SKM-1 (cell line): ENCODE measurements around the gene MRPS18A.

Experiments
- DNase-seq: peaks from one replicate; lab custom pipeline; 2025; ENCODE audit not compliant: unreplicated experiment; lab: John Stamatoyannopoulos, UW

Gene MRPS18A

GRCh38 chr6:43699564-43700186, 12.1 kb upstream of the MRPS18A start:
- no peak for DNase-seq

GRCh38 chr6:43698584-43699349, 11.2 kb upstream of the MRPS18A start:
- no peak for DNase-seq

GRCh38 chr6:43697421-43697820, 9.8 kb upstream of the MRPS18A start:
- DNase-seq = no peak

DNA sequence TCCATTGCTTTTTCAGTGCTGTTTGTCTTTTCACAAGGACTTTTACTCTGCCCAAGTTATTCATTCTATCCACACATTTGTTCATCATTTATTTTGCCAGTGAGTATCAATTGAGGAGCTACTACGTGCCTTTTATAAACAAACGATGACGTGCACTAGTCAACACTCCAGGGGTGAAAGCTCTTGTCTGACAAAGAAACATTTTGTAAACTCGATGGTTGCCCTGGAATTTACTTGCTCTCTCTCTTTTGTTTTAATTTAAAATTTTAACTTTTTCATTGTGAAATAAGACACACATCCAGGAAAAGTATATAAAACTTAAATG, 8.3 kb upstream of the MRPS18A start:
- DNase-seq = no peak

GRCh38 chr6:43695215-43695966, 7.8 kb upstream of the MRPS18A start:
- DNase-seq = no peak

GRCh38 chr6:43689421-43689820, 1.8 kb upstream of the MRPS18A start:
- DNase-seq = no peak

DNA sequence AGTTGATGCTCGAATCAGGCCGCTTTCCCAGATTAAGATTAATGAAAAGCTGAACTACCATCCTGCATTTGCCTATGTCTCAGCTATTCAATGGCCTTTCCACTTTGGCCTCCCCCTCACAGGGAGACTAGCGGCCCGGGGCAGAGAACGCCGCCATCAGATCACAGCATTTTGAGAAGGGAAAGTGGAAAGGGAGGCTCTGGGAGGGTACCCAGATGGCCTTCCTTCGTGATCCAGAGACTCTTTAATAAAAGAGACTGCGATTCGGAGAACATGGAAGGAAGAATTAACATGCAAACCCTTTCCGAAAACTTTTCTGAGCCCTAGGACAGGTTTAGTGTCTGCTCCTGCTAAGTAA, 533 bp downstream of the MRPS18A start:
- DNase-seq = no peak

DNA sequence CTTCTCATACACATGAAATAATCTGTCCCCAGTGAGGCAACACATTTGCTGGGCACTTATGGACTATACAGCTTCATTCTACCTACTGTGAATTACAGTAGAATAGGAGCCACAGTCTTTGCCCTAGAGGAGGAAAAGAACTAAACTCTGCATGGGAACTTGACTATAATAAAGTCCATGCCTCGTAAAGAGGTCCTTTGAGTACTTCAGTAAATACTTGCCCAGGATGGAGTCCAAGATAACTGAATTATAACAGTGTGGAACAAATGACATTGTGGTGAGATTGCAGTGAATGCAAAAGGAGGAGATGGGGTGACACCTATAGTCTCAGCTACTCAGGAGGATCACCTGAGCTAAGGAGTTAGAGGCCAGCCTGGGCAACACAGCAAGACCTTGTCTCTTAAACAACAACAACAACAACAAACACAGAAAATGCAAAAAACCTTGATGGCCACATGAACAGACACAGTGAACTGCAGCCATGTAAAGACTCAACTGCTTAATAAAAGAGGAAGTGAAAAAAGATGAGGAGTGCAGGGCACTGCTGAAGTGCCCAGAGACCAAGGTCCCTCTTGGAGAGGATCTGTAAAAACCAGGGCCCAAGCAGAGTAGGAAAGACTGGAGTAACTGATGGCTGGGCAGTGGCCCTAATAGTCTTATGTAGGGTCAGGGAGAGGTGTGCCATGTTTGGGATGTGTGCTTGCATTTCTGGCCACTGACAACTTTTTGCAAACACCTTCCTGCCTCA, 3.7 kb downstream of the MRPS18A start:
- DNase-seq = no peak

GRCh38 chr6:43682724-43683429, 4.7 kb downstream of the MRPS18A start:
- DNase-seq = no peak

DNA sequence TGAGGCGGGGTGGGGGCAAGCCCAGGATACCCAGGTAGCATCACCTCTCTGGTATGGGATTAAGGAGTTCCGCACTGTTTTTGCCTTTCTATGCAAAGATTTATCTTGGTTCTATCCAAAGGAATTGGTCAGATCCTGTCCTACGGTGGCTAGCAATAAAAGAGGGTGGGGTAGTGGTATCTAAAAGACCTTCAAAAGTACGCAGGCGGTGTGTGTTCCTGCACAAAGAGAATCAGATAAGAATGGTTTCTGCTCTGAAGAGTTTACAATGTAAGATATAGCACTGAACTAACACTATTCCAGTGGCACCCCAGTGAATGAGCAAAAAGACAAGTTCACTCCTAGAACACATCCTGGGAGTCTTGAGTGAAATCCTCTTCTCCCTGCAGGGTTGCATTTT, 6.3 kb downstream of the MRPS18A start:
- DNase-seq = no peak

DNA sequence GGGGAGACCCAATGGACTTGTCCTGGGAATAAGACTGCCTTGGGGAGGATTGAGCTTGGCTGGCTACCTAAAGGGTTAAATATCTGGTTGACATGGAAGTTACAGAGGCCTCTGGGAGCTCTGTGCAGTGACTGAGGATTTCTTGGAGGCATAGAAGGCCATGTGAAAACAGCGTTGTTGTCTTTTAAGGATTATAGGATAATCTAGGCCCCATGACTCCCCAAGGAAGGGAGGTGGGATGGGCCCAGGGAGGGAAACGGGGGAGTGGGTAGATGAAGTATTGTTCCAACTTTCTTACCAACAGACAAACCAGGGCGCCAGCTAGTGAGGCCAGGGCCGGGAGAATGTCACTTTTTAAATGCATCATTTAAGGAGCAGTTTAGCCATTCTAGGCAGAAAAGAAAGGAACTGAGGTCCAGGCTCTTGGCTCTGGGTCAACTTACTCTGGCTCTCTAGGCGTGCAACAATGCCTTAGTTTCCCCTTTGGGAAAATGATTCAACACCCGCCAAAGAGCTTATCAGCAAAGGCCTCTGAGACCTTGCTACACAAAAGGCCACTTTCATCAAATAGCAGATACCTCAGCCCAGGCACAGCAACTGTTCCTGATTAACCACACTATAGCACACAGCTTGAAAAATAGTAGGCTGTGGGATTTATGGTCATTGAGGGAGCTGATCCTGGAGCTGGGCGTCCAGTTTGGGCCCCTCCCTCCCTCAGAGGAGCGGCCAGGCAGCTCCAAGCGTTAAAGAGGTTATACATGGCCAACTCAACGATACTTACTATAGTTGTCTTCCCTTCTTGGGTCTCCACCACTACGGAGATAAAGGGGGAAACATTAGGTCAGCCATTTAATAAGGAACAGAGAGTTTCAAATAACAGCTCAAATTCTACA, 7.0 kb downstream of the MRPS18A start:
- DNase-seq = no peak

DNA sequence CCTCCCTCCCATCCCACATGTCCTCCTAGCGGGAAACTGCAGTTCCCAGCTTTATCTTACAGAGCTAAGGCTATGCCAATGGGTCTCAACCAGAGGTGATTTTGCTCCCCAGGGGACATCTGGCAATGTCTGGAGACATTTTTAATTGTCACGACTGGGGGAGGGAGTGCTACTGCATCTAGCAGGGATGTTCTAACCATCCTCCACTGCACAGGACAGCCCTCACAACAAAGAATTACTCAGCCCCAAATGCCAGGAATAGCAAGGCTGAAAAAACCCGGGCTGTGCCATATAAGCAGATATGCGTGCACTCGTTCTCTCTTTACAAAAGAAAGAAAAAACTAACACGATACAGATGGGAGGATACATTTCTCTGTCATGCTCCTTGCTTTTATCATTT, 8.5 kb downstream of the MRPS18A start:
- no peak for DNase-seq

- DNase-seq = no peak
Observed at GRCh38 chr6:43678341-43678740, 9.2 kb downstream of the MRPS18A start.

DNA sequence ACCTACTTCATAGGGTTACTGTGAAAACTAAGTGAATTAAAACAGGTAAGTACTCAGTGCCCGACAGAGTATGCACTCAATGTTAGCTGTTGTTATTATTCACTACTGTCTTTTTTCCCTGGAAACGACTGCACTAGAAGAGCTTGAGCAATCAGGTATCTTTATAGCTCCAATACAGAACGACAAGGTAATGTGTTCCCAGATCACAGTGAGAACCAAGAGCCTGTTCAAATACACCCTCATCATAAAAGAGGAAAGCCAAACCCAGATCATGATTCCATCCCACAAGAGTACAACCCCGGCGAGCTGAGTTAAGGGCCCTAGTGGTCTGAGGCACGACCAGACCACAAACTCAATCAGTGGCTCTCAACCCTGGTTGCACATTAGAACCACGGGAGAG, 9.8 kb downstream of the MRPS18A start:
- DNase-seq = no peak

DNA sequence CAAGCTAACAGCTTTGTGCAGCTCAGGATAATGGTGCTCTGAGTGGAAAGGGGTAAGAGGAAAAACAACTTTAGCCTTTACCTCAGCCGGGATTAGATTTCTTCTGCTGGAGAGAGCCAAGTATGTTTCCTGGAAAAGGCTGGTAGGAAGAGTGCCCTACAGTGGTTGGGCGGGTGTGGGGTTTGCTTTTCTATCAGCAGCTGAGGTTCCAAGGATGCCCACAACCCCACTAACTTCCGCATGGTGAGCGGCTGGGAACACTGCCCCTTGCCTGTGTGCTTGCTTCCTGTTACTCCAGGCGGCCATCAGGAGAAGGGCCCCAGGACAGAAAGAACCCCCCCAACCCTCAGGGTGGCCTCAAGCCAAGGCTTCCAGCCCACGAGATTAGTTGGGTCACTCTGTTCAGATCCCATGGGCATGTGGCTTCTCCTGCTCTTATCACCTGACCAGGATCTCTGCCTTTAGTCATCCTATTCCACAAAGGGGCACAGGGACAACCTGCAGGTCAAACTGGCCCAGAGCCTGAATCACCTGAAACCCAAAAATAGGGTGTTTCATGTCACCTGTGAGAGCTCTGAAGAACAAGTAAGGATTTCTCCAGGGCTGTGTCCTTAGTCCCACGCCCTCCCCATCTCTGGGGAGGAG, 10.5 kb downstream of the MRPS18A start:
- no peak for DNase-seq

DNA sequence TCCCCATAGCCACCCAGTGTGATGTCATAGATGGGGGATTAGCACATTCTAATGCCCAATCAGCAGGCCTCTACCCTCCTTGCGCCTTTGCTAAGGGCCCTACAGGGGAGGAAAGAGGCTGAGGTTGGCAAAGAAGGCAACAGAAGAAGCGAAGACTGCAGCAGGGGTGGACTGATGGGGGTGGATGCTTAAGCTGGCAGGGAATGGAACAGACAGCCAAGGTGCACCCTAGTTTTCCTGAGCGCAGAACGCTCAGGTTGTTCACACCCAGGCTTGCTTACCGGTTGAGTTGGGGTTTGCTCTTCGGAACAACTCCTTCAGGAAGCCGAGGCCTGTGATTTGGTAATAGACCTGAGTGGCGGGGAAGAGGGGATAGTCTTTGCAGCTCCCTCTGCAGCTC, 12.7 kb downstream of the MRPS18A start:
- DNase-seq = no peak

- no peak for DNase-seq
Observed at GRCh38 chr6:43674291-43674690, 13.3 kb downstream of the MRPS18A start.

GRCh38 chr6:43673444-43674084, 14.0 kb downstream of the MRPS18A start:
- DNase-seq = no peak
